Right lobe of liver (tissue), 4 donors: Measurements from ENCODE around the gene CORO6.

Experiments used
- CTCF ChIP-seq, 4 donors: fragments of 200-600 bp in 3 of 4; fragments of 450-650 bp in 1 of 4; IDR thresholded peaks; one replicate each; pipeline versions ENCODE4 v1.5.1 to v1.8.0; 2016 to 2022; ENCODE audit warnings: antibody characterized with exemption in 4 of 4, mild to moderate bottlenecking in 2 of 4
- POLR2A ChIP-seq: fragments of 450-650 bp; IDR thresholded peaks from one replicate; pipeline ENCODE4 v1.6.1; 2017; ENCODE audit warnings: antibody characterized with exemption, mild to moderate bottlenecking
- donor health status: DM: no; HTN: no; CAD: no.
- donor health status: DM: no; HTN: no; CAD: no.
- donor health status: DM: no; HTN: yes; CAD: no.

- TF ChIP-seq CTCF (IDR thresholded peaks at IDR 0.05) (no peak), POLR2A (no peak)
These were observed 10.7 kb downstream of the CORO6 start for GRCh38 chr17:29612094-29612403.
